SU-DHL-6 (cell line): Measurements from ENCODE around the gene HMGCS1.

Experiments used
- EZH2phosphoT487 ChIP-seq: fragments of 200-600 bp; sonication (generic), shearing (Covaris generic); conservative IDR thresholded peaks from 2 replicates; pipeline ENCODE4 v1.6.1; 2018; ENCODE audit warnings: mild to moderate bottlenecking, antibody characterized with exemption, low read length, moderate library complexity, mixed read lengths
- TF ChIP-seq, protein P1 (sequence below): fragments of 200-600 bp; sonication (generic); IDR thresholded peaks from one replicate; pipeline ENCODE4 v1.5.1; 2017; ENCODE audit warnings: antibody characterized with exemption, mild to moderate bottlenecking, low read length, moderate library complexity; ENCODE audit not compliant: insufficient read depth, poor library complexity, severe bottlenecking

DNA sequence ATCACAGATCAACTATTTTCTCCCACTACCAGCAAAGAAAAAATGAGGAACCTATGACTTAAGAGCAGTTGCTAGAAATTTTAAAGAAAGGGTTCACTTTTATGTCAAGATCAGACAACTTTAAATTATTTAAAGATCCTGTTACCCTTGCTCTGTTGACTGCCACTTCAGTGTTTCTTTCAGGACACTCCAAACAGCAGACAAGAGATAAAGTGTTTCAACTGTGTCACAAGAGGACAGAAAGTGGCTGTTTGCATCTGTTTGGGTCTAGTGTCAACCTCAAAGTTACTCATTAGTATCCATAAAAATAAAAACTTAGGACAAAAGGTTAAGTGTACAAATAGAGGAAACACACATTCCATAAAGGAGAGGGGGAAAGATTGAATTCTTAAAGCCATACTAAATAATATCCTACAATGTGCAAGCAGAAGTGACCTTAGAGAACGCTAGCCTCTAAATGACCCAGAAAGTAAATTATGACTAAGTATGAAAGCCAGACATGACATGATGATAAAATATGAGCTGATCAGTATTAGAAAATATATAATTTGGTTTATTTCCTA lies 24.9 kb downstream of the HMGCS1 start:
- TF ChIP-seq, protein P1, sequence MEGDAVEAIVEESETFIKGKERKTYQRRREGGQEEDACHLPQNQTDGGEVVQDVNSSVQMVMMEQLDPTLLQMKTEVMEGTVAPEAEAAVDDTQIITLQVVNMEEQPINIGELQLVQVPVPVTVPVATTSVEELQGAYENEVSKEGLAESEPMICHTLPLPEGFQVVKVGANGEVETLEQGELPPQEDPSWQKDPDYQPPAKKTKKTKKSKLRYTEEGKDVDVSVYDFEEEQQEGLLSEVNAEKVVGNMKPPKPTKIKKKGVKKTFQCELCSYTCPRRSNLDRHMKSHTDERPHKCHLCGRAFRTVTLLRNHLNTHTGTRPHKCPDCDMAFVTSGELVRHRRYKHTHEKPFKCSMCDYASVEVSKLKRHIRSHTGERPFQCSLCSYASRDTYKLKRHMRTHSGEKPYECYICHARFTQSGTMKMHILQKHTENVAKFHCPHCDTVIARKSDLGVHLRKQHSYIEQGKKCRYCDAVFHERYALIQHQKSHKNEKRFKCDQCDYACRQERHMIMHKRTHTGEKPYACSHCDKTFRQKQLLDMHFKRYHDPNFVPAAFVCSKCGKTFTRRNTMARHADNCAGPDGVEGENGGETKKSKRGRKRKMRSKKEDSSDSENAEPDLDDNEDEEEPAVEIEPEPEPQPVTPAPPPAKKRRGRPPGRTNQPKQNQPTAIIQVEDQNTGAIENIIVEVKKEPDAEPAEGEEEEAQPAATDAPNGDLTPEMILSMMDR = no peak
- TF ChIP-seq EZH2phosphoT487 = no peak
